Astrocyte (in vitro differentiated cells and primary cell): ENCODE data around the gene CEP162. TPM values are rescaled to one million over a fixed set of nuclear protein-coding genes. Genes with fewer than 3 reads are reported as not detected.
"Not testable (repeated sequence)": the region's sequence is repeated elsewhere in the genome, so short reads cannot be mapped to it uniquely, and the experiment has no call there.

Experiments
- DNase-seq: peaks from one replicate; pipeline ENCODE4 v3.0.0-alpha.2; 2010; ENCODE audit warnings: low read depth
- FAIRE-seq: peaks from 2 replicates; lab custom pipeline; 2011; peaks lifted over from hg19 to GRCh38; lab: Jason Lieb, UNC
- H2AFZ ChIP-seq: 2 replicates; pipeline ENCODE4 v1.6.0; 2012; ENCODE audit warnings: low read depth, low read length, inconsistent platforms
- H3K27ac ChIP-seq: 2 replicates; pipeline ENCODE4 v1.5.1; 2011; ENCODE audit warnings: low read depth, low read length, inconsistent platforms
- H3K27me3 ChIP-seq: 2 replicates; pipeline ENCODE4 v1.6.0; 2011; ENCODE audit warnings: low read length, inconsistent platforms; ENCODE audit not compliant: insufficient read depth
- H3K36me3 ChIP-seq: 2 replicates; pipeline ENCODE4 v1.5.1; 2011; ENCODE audit warnings: low read length, inconsistent platforms; ENCODE audit not compliant: insufficient read depth
- H3K4me1 ChIP-seq: 2 replicates; pipeline ENCODE4 v1.5.1; 2011; ENCODE audit warnings: low read length, inconsistent platforms; ENCODE audit not compliant: insufficient read depth
- H3K4me2 ChIP-seq: 2 replicates; pipeline ENCODE4 v1.6.0; 2012; ENCODE audit warnings: low read length, inconsistent platforms
- H3K4me3 ChIP-seq: 2 replicates; pipeline ENCODE4 v1.5.1; 2011; ENCODE audit warnings: low read depth, mild to moderate bottlenecking, low read length, inconsistent platforms; ENCODE audit not compliant: insufficient read depth
- H3K79me2 ChIP-seq: 2 replicates; pipeline ENCODE4 v1.6.0; 2012; ENCODE audit warnings: mild to moderate bottlenecking, low read length, inconsistent platforms; ENCODE audit not compliant: insufficient read depth
- H3K9ac ChIP-seq: 2 replicates; pipeline ENCODE4 v1.6.0; 2012; ENCODE audit warnings: mild to moderate bottlenecking, low read length, inconsistent platforms
- H3K9me3 ChIP-seq: 2 replicates; pipeline ENCODE4 v1.5.1; 2012; ENCODE audit warnings: low read depth, mild to moderate bottlenecking, low read length, inconsistent platforms; ENCODE audit not compliant: insufficient read depth
- H4K20me1 ChIP-seq: 2 replicates; pipeline ENCODE4 v1.6.0; 2012; ENCODE audit warnings: low read length, inconsistent platforms; ENCODE audit not compliant: insufficient read depth
- H3K27ac Mint-ChIP-seq: one replicate; pipeline ENCODE4 v1.8.0; 2021; ENCODE audit warnings: mild to moderate bottlenecking, mixed read lengths; ENCODE audit not compliant: unreplicated experiment
- H3K27me3 Mint-ChIP-seq: one replicate; pipeline ENCODE4 v1.8.0; 2021; ENCODE audit warnings: low read depth, mixed read lengths; ENCODE audit not compliant: unreplicated experiment
- H3K36me3 Mint-ChIP-seq: one replicate; pipeline ENCODE4 v1.8.0; 2021; ENCODE audit warnings: low read depth, mixed read lengths; ENCODE audit not compliant: unreplicated experiment
- H3K4me1 Mint-ChIP-seq: one replicate; pipeline ENCODE4 v1.8.0; 2021; ENCODE audit warnings: low read depth, mixed read lengths; ENCODE audit not compliant: unreplicated experiment
- H3K4me3 Mint-ChIP-seq: one replicate; pipeline ENCODE4 v1.8.0; 2021; ENCODE audit warnings: mild to moderate bottlenecking, moderate library complexity, mixed read lengths; ENCODE audit not compliant: unreplicated experiment
- H3K9me3 Mint-ChIP-seq: one replicate; pipeline ENCODE4 v1.8.0; 2021; ENCODE audit warnings: mild to moderate bottlenecking, mixed read lengths; ENCODE audit not compliant: unreplicated experiment
- EZH2 ChIP-seq: IDR thresholded peaks from 2 replicates; pipeline ENCODE4 v1.6.1; 2012; ENCODE audit warnings: mild to moderate bottlenecking, low read length, inconsistent platforms; ENCODE audit not compliant: insufficient read depth
- total RNA-seq: library from RNA; stranded (reverse); gene quantifications from 2 replicates; pipeline ENCODE4 v1.2.1, GENCODE V29; 2021
- TF ChIP-seq, protein P1 (sequence below): IDR thresholded peaks from 2 replicates; pipeline ENCODE4 v1.5.1; 2011; ENCODE audit warnings: low read depth, mild to moderate bottlenecking, inconsistent platforms, low read length, moderate library complexity; ENCODE audit not compliant: insufficient read depth

The CEP162 gene
- total RNA-seq, 1 donor from 2014 or later: 6.9 TPM

GRCh38 chr6:84086056-84086455, 141.4 kb downstream of the CEP162 start:
- Mint-ChIP-seq H3K4me3 (no peak overlapping the region), H3K9me3 (no peaks in the 10 kb centered on the region), H3K36me3 (no peaks in the 10 kb centered on the region), H3K4me1 (peaks cover 4% of the 10 kb centered on the region), H3K27ac (no peak overlapping the region), H3K27me3 (peaks cover 1% of the 10 kb centered on the region)
- TF ChIP-seq, protein P1, sequence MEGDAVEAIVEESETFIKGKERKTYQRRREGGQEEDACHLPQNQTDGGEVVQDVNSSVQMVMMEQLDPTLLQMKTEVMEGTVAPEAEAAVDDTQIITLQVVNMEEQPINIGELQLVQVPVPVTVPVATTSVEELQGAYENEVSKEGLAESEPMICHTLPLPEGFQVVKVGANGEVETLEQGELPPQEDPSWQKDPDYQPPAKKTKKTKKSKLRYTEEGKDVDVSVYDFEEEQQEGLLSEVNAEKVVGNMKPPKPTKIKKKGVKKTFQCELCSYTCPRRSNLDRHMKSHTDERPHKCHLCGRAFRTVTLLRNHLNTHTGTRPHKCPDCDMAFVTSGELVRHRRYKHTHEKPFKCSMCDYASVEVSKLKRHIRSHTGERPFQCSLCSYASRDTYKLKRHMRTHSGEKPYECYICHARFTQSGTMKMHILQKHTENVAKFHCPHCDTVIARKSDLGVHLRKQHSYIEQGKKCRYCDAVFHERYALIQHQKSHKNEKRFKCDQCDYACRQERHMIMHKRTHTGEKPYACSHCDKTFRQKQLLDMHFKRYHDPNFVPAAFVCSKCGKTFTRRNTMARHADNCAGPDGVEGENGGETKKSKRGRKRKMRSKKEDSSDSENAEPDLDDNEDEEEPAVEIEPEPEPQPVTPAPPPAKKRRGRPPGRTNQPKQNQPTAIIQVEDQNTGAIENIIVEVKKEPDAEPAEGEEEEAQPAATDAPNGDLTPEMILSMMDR: no peak
- no peak for TF ChIP-seq EZH2
- Histone ChIP-seq H3K27me3 (no peaks in the 10 kb centered on the region), H3K27ac (no peak overlapping the region), H3K9ac (no peak overlapping the region), H3K4me3 (no peak overlapping the region), H3K4me2 (no peak overlapping the region), H4K20me1 (no peaks in the 10 kb centered on the region), H3K4me1 (no peaks in the 10 kb centered on the region), H3K79me2 (no peaks in the 10 kb centered on the region), H3K9me3 (no peaks in the 10 kb centered on the region), H2AFZ (no peak overlapping the region), H3K36me3 (no peaks in the 10 kb centered on the region)
- DNase-seq (no peak), FAIRE-seq (no peak)

- H3K9me3 Mint-ChIP-seq, H3K4me1 ChIP-seq, DNase-seq, H3K9ac ChIP-seq, H2AFZ ChIP-seq, H3K9me3 ChIP-seq, H3K27me3 ChIP-seq, H3K4me2 ChIP-seq, H3K36me3 Mint-ChIP-seq, H3K27ac ChIP-seq, H3K27ac Mint-ChIP-seq, H4K20me1 ChIP-seq, H3K4me3 ChIP-seq, H3K36me3 ChIP-seq, H3K4me3 Mint-ChIP-seq, H3K79me2 ChIP-seq, H3K27me3 Mint-ChIP-seq, FAIRE-seq, H3K4me1 Mint-ChIP-seq: not testable (repeated sequence)
These were observed 142.7 kb downstream of the CEP162 start for GRCh38 chr6:84084705-84085104.

GRCh38 chr6:84082689-84083265, 144.7 kb downstream of the CEP162 start:
- H3K27me3 Mint-ChIP-seq: peaks cover under 1% of the 10 kb centered on the region
- Histone ChIP-seq H2AFZ (no peak overlapping the region), H3K27me3 (no peaks in the 10 kb centered on the region), H4K20me1 (no peaks in the 10 kb centered on the region), H3K4me2 (no peak overlapping the region), H3K9ac (no peak overlapping the region), H3K27ac (no peak overlapping the region), H3K4me3 (no peak overlapping the region), H3K36me3 (no peaks in the 10 kb centered on the region), H3K79me2 (no peaks in the 10 kb centered on the region), H3K4me1 (no peaks in the 10 kb centered on the region), H3K9me3 (no peaks in the 10 kb centered on the region)
- H3K36me3 Mint-ChIP-seq: no peaks in the 10 kb centered on the region
- DNase-seq: no peak
- H3K4me3 Mint-ChIP-seq: no peak overlapping the region
- peaks cover 4% of the 10 kb centered on the region for H3K4me1 Mint-ChIP-seq
- FAIRE-seq: no peak
- H3K27ac Mint-ChIP-seq: peak overlapping the region; percentile 87
- no peaks in the 10 kb centered on the region for H3K9me3 Mint-ChIP-seq
- TF ChIP-seq EZH2: no peak
- TF ChIP-seq, protein P1: no peak
